ENCODE measurements around the gene KCNK3.

Gene KCNK3

GRCh38 chr2:26692897-26693849, 651 bp downstream of the KCNK3 start:
- no peak for DNase-seq

DNA sequence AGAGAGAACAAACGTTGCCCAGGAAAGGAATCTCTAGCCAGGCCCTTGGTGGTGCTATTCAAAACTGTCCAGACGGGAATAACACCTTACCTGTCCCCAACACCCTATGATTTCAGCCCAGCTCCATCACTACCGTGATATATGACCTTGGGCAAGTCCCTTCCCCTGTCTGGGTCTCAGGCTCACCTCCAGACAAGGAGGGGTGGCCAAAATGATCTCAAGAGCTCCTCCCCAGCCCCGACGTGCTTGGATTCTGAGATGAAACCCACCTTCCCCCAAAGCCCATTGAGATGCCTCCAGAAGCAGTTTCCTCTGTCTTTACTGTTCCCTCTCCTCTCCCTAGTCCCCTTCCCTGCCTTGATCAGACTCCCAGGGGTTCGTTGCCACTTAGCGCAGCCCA, 1.5 kb downstream of the KCNK3 start:
- no peak for DNase-seq

- DNase-seq = no peak
These were observed 3.9 kb downstream of the KCNK3 start for GRCh38 chr2:26696351-26696816.

GRCh38 chr2:26697425-26697824, 4.9 kb downstream of the KCNK3 start:
- no peak for DNase-seq

DNA sequence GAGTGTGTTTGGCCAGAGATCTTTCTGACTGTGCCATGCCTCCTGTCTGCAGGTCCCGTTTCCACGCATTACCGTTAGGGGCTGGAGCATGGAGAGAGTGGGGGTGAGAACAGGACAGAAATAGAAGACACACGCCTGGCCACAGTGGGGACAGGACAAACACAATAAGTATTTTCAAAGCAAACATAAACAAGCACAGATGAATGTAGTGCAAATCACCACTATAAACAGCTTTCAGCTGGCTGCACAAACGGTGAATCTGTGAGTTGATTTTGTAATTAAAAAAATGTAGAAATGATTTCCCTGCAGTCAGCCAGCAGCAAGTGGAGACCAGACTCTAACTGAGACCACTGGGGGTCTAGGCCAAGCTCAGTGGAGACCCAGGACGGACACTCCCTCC, 6.8 kb downstream of the KCNK3 start:
- DNase-seq = no peak

- DNase-seq = no peak
These were observed 7.6 kb downstream of the KCNK3 start for GRCh38 chr2:26700078-26700477.

- DNase-seq = no peak
These were observed 9.1 kb downstream of the KCNK3 start for GRCh38 chr2:26701596-26701995.

DNA sequence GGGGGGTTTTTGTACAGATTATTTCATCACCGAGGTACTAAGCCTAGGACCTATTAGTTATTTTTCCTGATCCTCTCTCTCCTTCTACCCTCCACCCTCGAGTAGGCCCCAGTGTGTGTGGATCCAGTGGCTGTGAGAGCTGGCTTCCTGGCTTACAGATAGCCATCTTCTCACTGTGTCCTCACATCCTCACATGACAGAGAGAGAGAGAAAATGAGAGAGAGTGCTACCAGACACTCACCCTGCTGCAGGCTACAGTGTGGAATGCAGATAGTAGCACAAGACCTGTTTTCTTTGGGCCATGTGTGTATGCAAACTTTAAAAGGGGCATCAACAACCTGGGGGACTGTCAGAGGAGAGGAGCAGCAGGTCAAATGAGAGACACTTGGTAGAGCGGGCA, 9.5 kb downstream of the KCNK3 start:
- no peak for DNase-seq

GRCh38 chr2:26704441-26704977, 12.0 kb downstream of the KCNK3 start:
- DNase-seq = no peak

DNA sequence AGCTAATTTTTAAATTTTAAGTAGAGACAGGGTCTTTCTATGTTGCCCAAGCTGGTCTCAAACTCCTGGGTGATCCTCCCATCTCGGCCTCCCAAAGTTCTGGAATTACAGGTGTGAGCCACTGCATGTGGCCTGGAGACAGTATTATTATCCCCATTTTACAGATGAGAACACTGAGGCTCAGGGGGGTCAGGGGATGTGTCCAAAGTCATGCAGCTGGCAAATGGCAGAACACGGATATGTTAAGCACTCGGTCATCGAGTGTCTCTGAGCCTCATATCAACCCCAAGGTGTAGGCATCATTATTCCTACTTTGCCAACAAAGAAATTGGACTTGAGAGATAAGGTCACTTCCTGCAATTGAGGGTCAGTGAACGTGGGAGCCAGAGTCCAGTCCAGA, 12.6 kb downstream of the KCNK3 start:
- no peak for DNase-seq

DNA sequence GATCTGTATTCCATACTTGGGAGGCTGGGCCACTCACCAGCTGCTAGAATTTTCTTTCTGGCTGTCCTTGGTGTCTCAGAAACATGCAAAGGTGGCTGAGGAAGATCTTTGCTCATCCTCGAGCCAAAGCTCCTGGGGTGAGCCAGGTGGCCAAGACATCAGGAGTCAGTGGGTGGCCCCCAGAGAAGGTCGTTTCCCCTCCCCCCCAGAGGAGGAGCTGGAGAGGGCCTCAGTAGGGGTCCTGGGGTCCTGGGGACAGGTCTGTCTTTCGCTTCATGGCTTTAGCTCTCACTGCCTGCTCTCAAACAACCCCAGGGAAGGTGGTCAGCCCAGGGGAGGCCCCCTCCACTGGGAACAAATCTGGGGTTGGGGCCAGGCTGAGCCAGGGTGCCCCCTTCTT, 13.6 kb downstream of the KCNK3 start:
- no peak for DNase-seq

DNA sequence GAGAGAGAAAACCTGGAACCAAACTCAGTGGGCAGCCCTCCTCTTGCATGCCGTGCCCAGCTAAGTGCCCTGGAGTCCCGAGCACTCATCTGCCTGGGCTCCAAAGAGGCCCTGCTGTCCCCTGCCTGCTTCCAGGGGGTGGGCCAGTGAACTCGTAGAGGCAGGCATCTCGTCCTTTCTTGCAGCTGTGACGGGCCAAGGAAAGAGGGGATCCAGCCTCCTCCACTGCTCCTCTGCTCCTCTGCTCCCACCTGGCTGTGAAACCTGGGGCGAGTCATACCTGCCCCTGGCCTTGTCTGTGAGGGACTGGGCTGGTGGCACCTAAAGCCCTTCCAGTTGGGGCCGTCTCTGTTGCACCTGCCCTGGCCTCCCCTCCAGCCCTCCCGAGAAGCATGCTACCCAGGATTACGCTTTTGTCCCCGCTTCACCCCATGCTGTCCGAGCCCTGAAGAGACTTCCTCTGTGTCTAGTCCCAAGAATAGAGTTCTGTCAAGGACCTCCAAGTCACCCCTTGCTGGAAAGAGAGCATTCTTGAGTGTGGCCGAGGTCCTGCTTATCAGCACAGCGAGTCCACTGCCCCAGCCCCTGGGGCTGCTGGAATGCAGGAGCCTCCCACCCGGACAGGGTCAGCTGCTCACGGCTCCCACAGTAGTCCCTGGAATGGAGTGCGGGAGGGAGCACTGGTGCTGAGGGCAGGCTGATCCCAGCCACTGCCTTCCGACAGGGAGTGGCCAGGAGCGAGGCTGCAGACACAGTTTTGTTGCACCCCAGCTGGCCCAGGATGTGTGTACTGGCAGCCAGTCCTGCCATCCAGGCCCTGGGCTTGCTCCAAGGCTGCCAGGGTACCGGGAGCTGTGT, 14.3 kb downstream of the KCNK3 start:
- DNase-seq = no peak

DNA sequence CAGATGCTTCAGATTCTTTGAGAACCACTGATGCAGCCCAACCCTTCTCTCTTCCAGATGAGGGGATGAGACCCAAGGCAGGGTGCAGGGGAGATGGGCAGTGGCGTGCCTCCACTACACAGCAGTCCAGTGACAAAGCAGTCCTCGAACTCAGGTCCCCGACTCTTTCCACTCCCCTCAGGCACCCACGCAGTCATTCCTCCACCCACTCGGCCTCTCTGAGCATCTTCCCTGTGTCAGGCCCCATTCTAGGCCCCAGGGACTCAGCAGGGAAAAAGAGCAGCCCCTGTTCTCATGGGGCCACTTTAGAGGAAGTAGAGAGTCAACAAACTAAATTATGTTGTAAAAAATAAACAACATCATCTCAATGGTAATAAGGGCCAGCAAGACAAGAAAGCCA, 15.2 kb downstream of the KCNK3 start:
- no peak for DNase-seq

- no peak for DNase-seq
These were observed 15.9 kb downstream of the KCNK3 start for GRCh38 chr2:26708457-26708856.

GRCh38 chr2:26709323-26710110, 17.0 kb downstream of the KCNK3 start:
- no peak for DNase-seq

- DNase-seq = no peak
These were observed 17.6 kb downstream of the KCNK3 start for GRCh38 chr2:26710145-26710544.

- no peak for DNase-seq
These were observed 18.4 kb downstream of the KCNK3 start for GRCh38 chr2:26710743-26711456.

DNA sequence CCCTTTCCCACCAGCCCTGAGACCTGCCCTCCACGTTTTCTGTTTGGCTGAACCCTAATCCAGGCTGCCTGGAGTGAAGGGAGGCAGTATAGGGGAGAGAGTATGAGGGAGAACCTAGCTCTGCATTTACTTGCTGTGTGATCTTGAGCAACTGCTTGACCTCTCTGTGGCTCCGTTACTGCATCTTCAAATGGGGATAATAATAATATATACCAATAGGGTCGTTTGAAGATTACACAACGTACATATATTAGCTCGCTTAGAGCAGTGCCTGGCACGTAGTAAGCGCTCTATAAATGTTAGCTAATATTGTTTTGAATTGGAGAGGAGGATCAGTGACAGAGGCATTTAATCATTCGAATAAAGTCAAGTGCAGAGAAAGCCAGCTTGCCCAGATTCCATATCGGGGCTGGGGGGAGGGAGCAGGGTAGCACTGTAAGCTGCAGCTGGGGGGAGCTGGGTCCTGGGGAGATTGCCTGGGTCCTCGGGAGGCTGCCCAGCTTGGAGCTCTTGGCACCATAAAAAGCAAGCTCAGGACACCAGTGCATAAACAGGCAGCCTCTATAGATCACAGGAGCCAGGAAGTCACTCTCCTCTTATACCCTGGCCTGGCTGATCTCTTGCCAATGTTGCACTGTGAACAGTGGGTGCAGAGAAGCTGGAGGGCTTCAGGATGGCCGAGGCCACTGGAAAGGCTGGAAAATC, 19.1 kb downstream of the KCNK3 start:
- DNase-seq = no peak

GRCh38 chr2:26712486-26713465, 20.3 kb downstream of the KCNK3 start:
- DNase-seq = no peak
